ENCODE measurements around the gene GNL3L.
A peak's percentile ranks its signal among the peaks of the same experiment; 100 is the strongest.

Gene GNL3L

GRCh38 chrX:54494989-54495813 lies 34.8 kb upstream of the GNL3L start:
- H2BK15ac ChIP-seq (ENCODE audit: low read length), result no peak overlapping the region
- no peaks in the 10 kb centered on the region for H3K79me1 ChIP-seq (ENCODE audit: low read depth, low read length)
- H2BK120ac ChIP-seq (ENCODE audit: low read depth, low read length), result no peak overlapping the region
- H3K14ac ChIP-seq (ENCODE audit: low read length), result no peak overlapping the region
- H3K4ac ChIP-seq (ENCODE audit: low read length), result no peak overlapping the region
- H3K4me1 ChIP-seq (ENCODE audit: control insufficient read depth in 2 of 2, insufficient read depth in 1 of 2, low read depth in 1 of 2, low read length in 2 of 2), result peaks cover 4 to 18% of the 10 kb centered on the region in 2 donors
- no peak overlapping the region for H3K23ac ChIP-seq (ENCODE audit: low read depth, low read length, poor library complexity)
- H3K4me2 ChIP-seq (ENCODE audit: insufficient read depth, low read length, poor library complexity, severe bottlenecking), result peak overlapping the region; percentile 47
- no peak overlapping the region for H4K8ac ChIP-seq (ENCODE audit: low read depth, low read length)
- peak overlapping the region; percentile 85 for H3K27ac ChIP-seq (replicated peaks; ENCODE audit: low read length)
- peak overlapping the region; percentile 62 to 92 for H3K4me3 ChIP-seq (ENCODE audit: low read length in 2 of 2)
- no peak overlapping the region for H2AK5ac ChIP-seq (ENCODE audit: low read depth, low read length)
- H2AFZ ChIP-seq (ENCODE audit: low read length), result peak overlapping the region; percentile 90
- H3K9me3 ChIP-seq (replicated peaks in 1 of 2; ENCODE audit: control insufficient read depth in 2 of 2, insufficient read depth in 1 of 2, low read depth in 1 of 2, low read length in 2 of 2), result no peaks in the 10 kb centered on the region
- H2BK5ac ChIP-seq (ENCODE audit: low read length), result no peak overlapping the region
- no peak overlapping the region for H2BK12ac ChIP-seq (ENCODE audit: low read length)
- no peak overlapping the region for H4K91ac ChIP-seq (ENCODE audit: low read depth, low read length, poor library complexity)
- H3K9ac ChIP-seq (ENCODE audit: low read depth, low read length, poor library complexity), result peak overlapping the region; percentile 83
- no CpG with 5 or more reads among the region's 86 CpGs for WGBS, 2 donors (ENCODE audit: extremely low coverage in 2 of 2, insufficient read length in 2 of 2, insufficient replicate concordance in 1 of 2)
- H3K18ac ChIP-seq (ENCODE audit: low read length), result peak overlapping the region; percentile 96
- H3K36me3 ChIP-seq (replicated peaks in 1 of 2; ENCODE audit: control insufficient read depth in 2 of 2, insufficient read depth in 2 of 2, low read length in 2 of 2), result peaks cover 0 to 3% of the 10 kb centered on the region in 2 donors
- no peaks in the 10 kb centered on the region for H3K27me3 ChIP-seq (ENCODE audit: control insufficient read depth in 3 of 3, insufficient read depth in 3 of 3, low read depth in 1 of 3, low read length in 3 of 3)
- DNase-seq (ENCODE audit: low spot score), result no peak

GRCh38 chrX:54495814-54496516 lies 34.1 kb upstream of the GNL3L start, which contains the start of gene FGD1:
Gene FGD1 (minus strand): TSS chrX:54496234. CDS start chrX:54495432, 802 bp downstream.
- Histone ChIP-seq H2BK12ac (ENCODE audit: low read length) (no peak within 1 kb of the TSS), H2BK15ac (ENCODE audit: low read length) (no peak within 1 kb of the TSS), H3K14ac (ENCODE audit: low read length) (no peak within 1 kb of the TSS), H3K27me3 (ENCODE audit: control insufficient read depth in 3 of 3, insufficient read depth in 3 of 3, low read depth in 1 of 3, low read length in 3 of 3) (no peaks in the 10 kb centered on the region), H3K27ac (replicated peaks; ENCODE audit: low read length) (peak within 1 kb of the TSS; percentile 85), H3K4ac (ENCODE audit: low read length) (no peak within 1 kb of the TSS), H3K36me3 (replicated peaks in 1 of 2; ENCODE audit: control insufficient read depth in 2 of 2, insufficient read depth in 2 of 2, low read length in 2 of 2) (peaks cover 0 to under 1% of the 10 kb centered on the region in 2 donors), H3K9me3 (replicated peaks in 1 of 2; ENCODE audit: control insufficient read depth in 2 of 2, insufficient read depth in 1 of 2, low read depth in 1 of 2, low read length in 2 of 2) (no peaks in the 10 kb centered on the region), H2AK5ac (ENCODE audit: low read depth, low read length) (no peak within 1 kb of the TSS), H3K4me2 (ENCODE audit: insufficient read depth, low read length, poor library complexity, severe bottlenecking) (peak within 1 kb of the TSS; percentile 47), H3K4me3 (ENCODE audit: low read length in 2 of 2) (peak within 1 kb of the TSS; percentile 62 to 92), H3K9ac (ENCODE audit: low read depth, low read length, poor library complexity) (peak within 1 kb of the TSS; percentile 83), H4K8ac (ENCODE audit: low read depth, low read length) (no peak within 1 kb of the TSS), H2BK5ac (ENCODE audit: low read length) (no peak within 1 kb of the TSS), H2AFZ (ENCODE audit: low read length) (peak within 1 kb of the TSS; percentile 90), H3K4me1 (ENCODE audit: control insufficient read depth in 2 of 2, insufficient read depth in 1 of 2, low read depth in 1 of 2, low read length in 2 of 2) (peaks cover 4 to 18% of the 10 kb centered on the region in 2 donors), H3K23ac (ENCODE audit: low read depth, low read length, poor library complexity) (no peak within 1 kb of the TSS), H2BK120ac (ENCODE audit: low read depth, low read length) (no peak within 1 kb of the TSS), H3K79me1 (ENCODE audit: low read depth, low read length) (no peaks in the 10 kb centered on the region), H3K18ac (ENCODE audit: low read length) (peak within 1 kb of the TSS; percentile 96), H4K91ac (ENCODE audit: low read depth, low read length, poor library complexity) (no peak within 1 kb of the TSS)
- DNase-seq (ENCODE audit: low spot score), result peak; percentile 56
- no CpG with 5 or more reads among the region's 51 CpGs for WGBS, 2 donors (ENCODE audit: extremely low coverage in 2 of 2, insufficient read length in 2 of 2, insufficient replicate concordance in 1 of 2)

DNA sequence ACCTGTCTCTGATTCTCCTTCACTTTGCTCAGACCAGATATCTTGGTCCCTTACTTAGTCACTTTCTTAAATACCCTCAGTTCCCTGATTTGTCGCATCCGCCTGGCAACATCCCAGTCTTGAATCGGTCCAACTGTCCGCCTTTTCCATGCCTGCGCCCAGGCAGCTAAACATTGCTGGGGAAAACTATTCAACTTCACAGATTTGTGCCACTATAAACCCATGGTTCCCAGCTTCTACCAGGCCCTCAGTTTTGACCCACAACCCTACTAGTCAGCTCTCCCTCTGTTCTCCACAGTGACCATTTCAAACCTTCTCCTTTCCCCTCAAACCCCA lies 33.5 kb upstream of the GNL3L start:
- H3K36me3 ChIP-seq (replicated peaks in 1 of 2; ENCODE audit: control insufficient read depth in 2 of 2, insufficient read depth in 2 of 2, low read length in 2 of 2), result no peaks in the 10 kb centered on the region

GRCh38 chrX:54496936-54497335 lies 33.1 kb upstream of the GNL3L start:
- no peak overlapping the region for H2BK12ac ChIP-seq (ENCODE audit: low read length)
- H3K9ac ChIP-seq (ENCODE audit: low read depth, low read length, poor library complexity), result no peak overlapping the region
- no peaks in the 10 kb centered on the region for H3K27me3 ChIP-seq (ENCODE audit: control insufficient read depth in 3 of 3, insufficient read depth in 3 of 3, low read depth in 1 of 3, low read length in 3 of 3)
- H3K4ac ChIP-seq (ENCODE audit: low read length), result no peak overlapping the region
- no peak overlapping the region for H3K14ac ChIP-seq (ENCODE audit: low read length)
- H2AK5ac ChIP-seq (ENCODE audit: low read depth, low read length), result no peak overlapping the region
- no peak overlapping the region for H4K91ac ChIP-seq (ENCODE audit: low read depth, low read length, poor library complexity)
- H2AFZ ChIP-seq (ENCODE audit: low read length), result peak overlapping the region; percentile 90
- no peak overlapping the region for H4K8ac ChIP-seq (ENCODE audit: low read depth, low read length)
- no peaks in the 10 kb centered on the region for H3K79me1 ChIP-seq (ENCODE audit: low read depth, low read length)
- no CpG with 5 or more reads among the region's 6 CpGs for WGBS, 2 donors (ENCODE audit: extremely low coverage in 2 of 2, insufficient read length in 2 of 2, insufficient replicate concordance in 1 of 2)
- H2BK15ac ChIP-seq (ENCODE audit: low read length), result no peak overlapping the region
- DNase-seq (ENCODE audit: low spot score), result no peak
- no peak overlapping the region for H2BK120ac ChIP-seq (ENCODE audit: low read depth, low read length)
- H2BK5ac ChIP-seq (ENCODE audit: low read length), result no peak overlapping the region
- no peaks in the 10 kb centered on the region for H3K9me3 ChIP-seq (replicated peaks in 1 of 2; ENCODE audit: control insufficient read depth in 2 of 2, insufficient read depth in 1 of 2, low read depth in 1 of 2, low read length in 2 of 2)
- H3K36me3 ChIP-seq (replicated peaks in 1 of 2; ENCODE audit: control insufficient read depth in 2 of 2, insufficient read depth in 2 of 2, low read length in 2 of 2), result no peaks in the 10 kb centered on the region
- H3K23ac ChIP-seq (ENCODE audit: low read depth, low read length, poor library complexity), result no peak overlapping the region
- peaks cover 4 to 16% of the 10 kb centered on the region in 2 donors for H3K4me1 ChIP-seq (ENCODE audit: control insufficient read depth in 2 of 2, insufficient read depth in 1 of 2, low read depth in 1 of 2, low read length in 2 of 2)
- H3K4me3 ChIP-seq (ENCODE audit: low read length in 2 of 2), result no peak overlapping the region
- peak overlapping the region; percentile 61 for H3K27ac ChIP-seq (replicated peaks; ENCODE audit: low read length)
- H3K4me2 ChIP-seq (ENCODE audit: insufficient read depth, low read length, poor library complexity, severe bottlenecking), result no peak overlapping the region
- no peak overlapping the region for H3K18ac ChIP-seq (ENCODE audit: low read length)

More for the DNA sequence above, 33.5 kb upstream of the GNL3L start:
- DNase-seq (ENCODE audit: low spot score), result no peak
- Histone ChIP-seq H4K91ac (ENCODE audit: low read depth, low read length, poor library complexity) (no peak overlapping the region), H3K27me3 (ENCODE audit: control insufficient read depth in 3 of 3, insufficient read depth in 3 of 3, low read depth in 1 of 3, low read length in 3 of 3) (no peaks in the 10 kb centered on the region), H3K9ac (ENCODE audit: low read depth, low read length, poor library complexity) (no peak overlapping the region), H2BK12ac (ENCODE audit: low read length) (no peak overlapping the region), H3K9me3 (replicated peaks in 1 of 2; ENCODE audit: control insufficient read depth in 2 of 2, insufficient read depth in 1 of 2, low read depth in 1 of 2, low read length in 2 of 2) (no peaks in the 10 kb centered on the region), H2BK15ac (ENCODE audit: low read length) (no peak overlapping the region), H2AFZ (ENCODE audit: low read length) (peak overlapping the region; percentile 90), H3K4me1 (ENCODE audit: control insufficient read depth in 2 of 2, insufficient read depth in 1 of 2, low read depth in 1 of 2, low read length in 2 of 2) (peaks cover 4 to 18% of the 10 kb centered on the region in 2 donors), H3K23ac (ENCODE audit: low read depth, low read length, poor library complexity) (no peak overlapping the region), H2AK5ac (ENCODE audit: low read depth, low read length) (no peak overlapping the region), H2BK120ac (ENCODE audit: low read depth, low read length) (no peak overlapping the region), H3K4me3 (ENCODE audit: low read length in 2 of 2) (peak overlapping the region in 1 of 2 donors; percentile 62), H3K18ac (ENCODE audit: low read length) (no peak overlapping the region), H3K27ac (replicated peaks; ENCODE audit: low read length) (peak overlapping the region; percentile 61), H3K79me1 (ENCODE audit: low read depth, low read length) (no peaks in the 10 kb centered on the region), H3K14ac (ENCODE audit: low read length) (no peak overlapping the region), H3K4me2 (ENCODE audit: insufficient read depth, low read length, poor library complexity, severe bottlenecking) (peak overlapping the region; percentile 40), H3K4ac (ENCODE audit: low read length) (no peak overlapping the region), H2BK5ac (ENCODE audit: low read length) (no peak overlapping the region), H4K8ac (ENCODE audit: low read depth, low read length) (no peak overlapping the region)
- WGBS, 2 donors (ENCODE audit: extremely low coverage in 2 of 2, insufficient read length in 2 of 2, insufficient replicate concordance in 1 of 2), result no CpG with 5 or more reads among the region's 5 CpGs

Data from neuronal stem cell (in vitro differentiated cells).